Keratinocyte (primary cell): ENCODE results near the gene IL1RAPL2. TPM values are rescaled to one million over a fixed set of nuclear protein-coding genes. Genes with fewer than 3 reads are reported as not detected.

Experiments used
- DNase-seq: peaks from one replicate; pipeline ENCODE4 v3.0.0-alpha.2; 2011; ENCODE audit warnings: low read depth, missing footprints, low spot score
- FAIRE-seq: peaks from 2 replicates; lab custom pipeline; 2011; peaks lifted over from hg19 to GRCh38; lab: Jason Lieb, UNC
- H2AFZ ChIP-seq: 2 replicates; pipeline ENCODE4 v1.6.0; 2012; ENCODE audit warnings: low read length, control low read depth, inconsistent platforms; ENCODE audit not compliant: control insufficient read depth
- H3K27ac ChIP-seq: 2 replicates; pipeline ENCODE4 v1.5.1; 2011; ENCODE audit warnings: low read length; ENCODE audit not compliant: control insufficient read depth, insufficient read depth
- H3K27me3 ChIP-seq: 3 replicates; pipeline ENCODE4 v1.6.0; 2011; ENCODE audit warnings: low read length; ENCODE audit not compliant: control insufficient read depth, insufficient read depth; ENCODE audit errors: extremely low read depth
- H3K36me3 ChIP-seq, 2 experiments: 2 replicates in 1 of 2; 3 replicates in 1 of 2; pipeline ENCODE4 v1.5.1; 2011; ENCODE audit warnings: low read length in 2 of 2, mild to moderate bottlenecking in 1 of 2; ENCODE audit not compliant: control insufficient read depth in 2 of 2, insufficient read depth in 2 of 2; ENCODE audit errors: extremely low read depth in 1 of 2
- H3K4me1 ChIP-seq: 3 replicates; pipeline ENCODE4 v1.5.1; 2011; ENCODE audit warnings: low read length; ENCODE audit not compliant: control insufficient read depth, insufficient read depth; ENCODE audit errors: extremely low read depth
- H3K4me2 ChIP-seq: 3 replicates; pipeline ENCODE4 v1.6.0; 2011; ENCODE audit warnings: low read depth, low read length; ENCODE audit not compliant: control insufficient read depth, insufficient read depth; ENCODE audit errors: extremely low read depth
- H3K4me3 ChIP-seq, 3 experiments: fragments of 200-600 bp in 1 of 3; sonication (generic) in 1 of 3; 2 replicates in 2 of 3; 3 replicates in 1 of 3; pipeline ENCODE4 v1.5.1; 2011 to 2016; ENCODE audit warnings: low read length in 3 of 3, mild to moderate bottlenecking in 3 of 3, control low read depth in 2 of 3, inconsistent platforms in 1 of 3, low read depth in 1 of 3, mixed read lengths in 1 of 3, mixed run types in 1 of 3, moderate library complexity in 1 of 3; ENCODE audit not compliant: control insufficient read depth in 2 of 3, insufficient read depth in 2 of 3; ENCODE audit errors: extremely low read depth in 1 of 3
- H3K79me2 ChIP-seq: 2 replicates; pipeline ENCODE4 v1.6.0; 2012; ENCODE audit warnings: low read length; ENCODE audit not compliant: control insufficient read depth, insufficient read depth
- H3K9ac ChIP-seq: 3 replicates; pipeline ENCODE4 v1.6.0; 2011; ENCODE audit warnings: low read length; ENCODE audit not compliant: control insufficient read depth, insufficient read depth; ENCODE audit errors: extremely low read depth
- H3K9me1 ChIP-seq: 3 replicates; pipeline ENCODE4 v1.6.0; 2011; ENCODE audit warnings: low read length; ENCODE audit not compliant: control insufficient read depth, insufficient read depth; ENCODE audit errors: extremely low read depth
- H3K9me3 ChIP-seq: 2 replicates; pipeline ENCODE4 v1.5.1; 2012; ENCODE audit warnings: low read depth, low read length; ENCODE audit not compliant: control insufficient read depth
- H4K20me1 ChIP-seq: 3 replicates; pipeline ENCODE4 v1.6.0; 2011; ENCODE audit warnings: low read length; ENCODE audit not compliant: control insufficient read depth, insufficient read depth; ENCODE audit errors: extremely low read depth
- EZH2 ChIP-seq: IDR thresholded peaks from one replicate; pipeline ENCODE4 v1.6.1; 2012; ENCODE audit warnings: inconsistent platforms, mild to moderate bottlenecking, low read length, moderate library complexity
- dilution Hi-C: fragments of 300-500 bp; cut with MboI; formaldehyde crosslinking; loops from one replicate; pipeline ENCODE4 v1.7.0; 2020; ENCODE audit warnings: low sequenced_read_pairs; ENCODE audit not compliant: extremely low pct_ligation_motif_present
- polyA plus RNA-seq, 5 experiments: library from polyadenylated mRNA; depleted of rRNA in 3 of 5; stranded (reverse) in 3 of 5; stranded (forward) in 1 of 5; unstranded in 1 of 5; fragments of >200 nt; gene quantifications; 1 replicate in 1 of 5; 2 replicates in 3 of 5; 3 replicates in 1 of 5; pipeline versions ENCODE4 v1.2.1 to v1.2.3, GENCODE V29; 2011 to 2012; ENCODE audit warnings: missing spikeins in 2 of 5, low read depth in 1 of 5, low replicate concordance in 1 of 5
- TF ChIP-seq, protein P1 (sequence below), 3 experiments: IDR thresholded peaks in 1 of 3; conservative IDR thresholded peaks in 1 of 3; optimal IDR thresholded peaks in 1 of 3; 2 replicates in 2 of 3; 3 replicates in 1 of 3; pipeline versions ENCODE3 to v1.5.1; 2011; ENCODE audit warnings: low read length in 3 of 3, mild to moderate bottlenecking in 3 of 3, moderate library complexity in 2 of 3, control low read depth in 1 of 3, inconsistent platforms in 1 of 3; ENCODE audit not compliant: insufficient read depth in 2 of 3; ENCODE audit errors: extremely low read depth in 1 of 3

IL1RAPL2 gene
- polyA plus RNA-seq, 1 donor (not counting 4 experiments of a cell fraction or from before 2014, with no cell fraction given), result 0.24 TPM

GRCh38 chrX:105120463-105120862, 554.5 kb downstream of the IL1RAPL2 start:
- no peak overlapping the region for H3K27ac ChIP-seq
- no peaks in the 10 kb centered on the region for H3K9me3 ChIP-seq
- H2AFZ ChIP-seq, result no peak overlapping the region
- FAIRE-seq (no peak), DNase-seq (no peak)
- no peaks in the 10 kb centered on the region for H3K36me3 ChIP-seq
- H3K4me3 ChIP-seq, result no peak overlapping the region
- H3K4me1 ChIP-seq, result no peaks in the 10 kb centered on the region
- no peaks in the 10 kb centered on the region for H3K79me2 ChIP-seq
- no peak overlapping the region for H3K4me2 ChIP-seq
- no peak overlapping the region for H3K9ac ChIP-seq
- dilution Hi-C loops, result no loop called here
- no peaks in the 10 kb centered on the region for H3K9me1 ChIP-seq
- no peaks in the 10 kb centered on the region for H4K20me1 ChIP-seq
- TF ChIP-seq, protein P1, sequence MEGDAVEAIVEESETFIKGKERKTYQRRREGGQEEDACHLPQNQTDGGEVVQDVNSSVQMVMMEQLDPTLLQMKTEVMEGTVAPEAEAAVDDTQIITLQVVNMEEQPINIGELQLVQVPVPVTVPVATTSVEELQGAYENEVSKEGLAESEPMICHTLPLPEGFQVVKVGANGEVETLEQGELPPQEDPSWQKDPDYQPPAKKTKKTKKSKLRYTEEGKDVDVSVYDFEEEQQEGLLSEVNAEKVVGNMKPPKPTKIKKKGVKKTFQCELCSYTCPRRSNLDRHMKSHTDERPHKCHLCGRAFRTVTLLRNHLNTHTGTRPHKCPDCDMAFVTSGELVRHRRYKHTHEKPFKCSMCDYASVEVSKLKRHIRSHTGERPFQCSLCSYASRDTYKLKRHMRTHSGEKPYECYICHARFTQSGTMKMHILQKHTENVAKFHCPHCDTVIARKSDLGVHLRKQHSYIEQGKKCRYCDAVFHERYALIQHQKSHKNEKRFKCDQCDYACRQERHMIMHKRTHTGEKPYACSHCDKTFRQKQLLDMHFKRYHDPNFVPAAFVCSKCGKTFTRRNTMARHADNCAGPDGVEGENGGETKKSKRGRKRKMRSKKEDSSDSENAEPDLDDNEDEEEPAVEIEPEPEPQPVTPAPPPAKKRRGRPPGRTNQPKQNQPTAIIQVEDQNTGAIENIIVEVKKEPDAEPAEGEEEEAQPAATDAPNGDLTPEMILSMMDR (optimal IDR thresholded peaks at IDR 0.05 in 1 of 3, IDR thresholded peaks at IDR 0.05 in 1 of 3, conservative IDR thresholded peaks at IDR 0.05 in 1 of 3; ENCODE audit: extremely low read depth in 1 of 3, insufficient read depth in 2 of 3, low read length in 3 of 3), result no peak
- no peak for TF ChIP-seq EZH2
- peaks cover 4% of the 10 kb centered on the region for H3K27me3 ChIP-seq

GRCh38 chrX:105121186-105121585, 555.2 kb downstream of the IL1RAPL2 start:
- H3K9ac ChIP-seq, result no peak overlapping the region
- TF ChIP-seq EZH2, result no peak
- TF ChIP-seq, protein P1 (optimal IDR thresholded peaks at IDR 0.05 in 1 of 3, IDR thresholded peaks at IDR 0.05 in 1 of 3, conservative IDR thresholded peaks at IDR 0.05 in 1 of 3; ENCODE audit: extremely low read depth in 1 of 3, insufficient read depth in 2 of 3, low read length in 3 of 3), result no peak
- no peaks in the 10 kb centered on the region for H4K20me1 ChIP-seq
- dilution Hi-C loops, result no loop called here
- H3K4me3 ChIP-seq, result no peak overlapping the region
- H2AFZ ChIP-seq, result no peak overlapping the region
- DNase-seq (no peak), FAIRE-seq (no peak)
- no peaks in the 10 kb centered on the region for H3K4me1 ChIP-seq
- H3K9me1 ChIP-seq, result no peaks in the 10 kb centered on the region
- H3K79me2 ChIP-seq, result no peaks in the 10 kb centered on the region
- no peak overlapping the region for H3K27ac ChIP-seq
- H3K36me3 ChIP-seq, result no peaks in the 10 kb centered on the region
- peaks cover 4% of the 10 kb centered on the region for H3K27me3 ChIP-seq
- H3K9me3 ChIP-seq, result no peaks in the 10 kb centered on the region
- no peak overlapping the region for H3K4me2 ChIP-seq
